ENCODE measurements around the gene THOC6. TPM values are rescaled to one million over a fixed set of nuclear protein-coding genes. Genes with fewer than 3 reads are reported as not detected.

The THOC6 gene
- total RNA-seq, 1 experiment from 2014 or later, result 68.2 TPM

- peaks cover 72% of the 10 kb centered on the region for H3K27me3 Mint-ChIP-seq (ENCODE audit: low read depth)
Measured at GRCh38 chr16:3047387-3047720, 23.5 kb downstream of the THOC6 start.

More at GRCh38 chr16:3047387-3047720, 23.5 kb downstream of the THOC6 start:
- Mint-ChIP-seq H3K27ac (no peak overlapping the region), H3K4me3 (peak overlapping the region; percentile 79 to 90), H3K36me3 (ENCODE audit: insufficient read depth in 1 of 3, low read depth in 3 of 3) (peaks cover 9 to 29% (median 26%) of the 10 kb centered on the region in 3 experiments), H3K9me3 (peaks cover 0 to 3% of the 10 kb centered on the region in 2 experiments; a peak in 2 of 5 replicates), H3K4me1 (peaks cover 8 to 17% of the 10 kb centered on the region in 2 experiments)
- H3K4me1 ChIP-seq (ENCODE audit: insufficient read depth, low read length), result no peaks in the 10 kb centered on the region
- H4K8ac ChIP-seq (replicated peaks; ENCODE audit: insufficient read length, low read depth, low read length), result no peak overlapping the region
- H3K79me2 ChIP-seq (ENCODE audit: insufficient read depth, low read length), result no peaks in the 10 kb centered on the region
- no peak overlapping the region for H3K27ac ChIP-seq (ENCODE audit: insufficient read length, low read depth, low read length)
- H3K9ac ChIP-seq (ENCODE audit: extremely low read depth, insufficient read length, low read length), result no peak overlapping the region
- H2AFZ ChIP-seq (ENCODE audit: low read length), result no peak overlapping the region
- no peak overlapping the region for H4K91ac ChIP-seq (ENCODE audit: insufficient read length, low read depth, low read length)
- H3K56ac ChIP-seq (ENCODE audit: insufficient read length, low read depth, low read length), result no peak overlapping the region
- no peak overlapping the region for H3K23ac ChIP-seq (ENCODE audit: insufficient read length, low read depth, low read length)
- no peak overlapping the region for H3K14ac ChIP-seq (ENCODE audit: insufficient read depth, low read length)
- no peak overlapping the region for H3K4ac ChIP-seq (ENCODE audit: low read depth, low read length)
- H2BK20ac ChIP-seq (ENCODE audit: low read depth, low read length, poor library complexity, severe bottlenecking), result no peak overlapping the region
- no peak overlapping the region for H3T11ph ChIP-seq (ENCODE audit: low read length)
- H3K23me2 ChIP-seq (ENCODE audit: insufficient read length, low read depth, low read length, poor library complexity, severe bottlenecking), result peaks cover 20% of the 10 kb centered on the region
- H2BK120ac ChIP-seq (ENCODE audit: low read depth, low read length, poor library complexity, severe bottlenecking), result no peak overlapping the region
- peak overlapping the region; percentile 87 for H3K4me2 ChIP-seq (ENCODE audit: insufficient read depth, insufficient read length, low read length)
- no peak overlapping the region for H2AK5ac ChIP-seq (ENCODE audit: insufficient read length, low read length)
- no peaks in the 10 kb centered on the region for H3K79me1 ChIP-seq (ENCODE audit: insufficient read depth, low read depth, low read length, poor library complexity, severe bottlenecking)
- no peaks in the 10 kb centered on the region for H3K9me3 ChIP-seq (ENCODE audit: control insufficient read depth, low read depth, low read length)
- WGBS (ENCODE audit: extremely low coverage, insufficient read length, low lambda C conversion rate), result no CpG with 5 or more reads among the region's 13 CpGs
- no peak overlapping the region for H2BK15ac ChIP-seq (ENCODE audit: low read depth, low read length)
- no peak overlapping the region for H2BK5ac ChIP-seq (ENCODE audit: insufficient read length, low read length)
- H3K18ac ChIP-seq (ENCODE audit: insufficient read length, low read depth, low read length), result no peak overlapping the region
- TF ChIP-seq CTCF (conservative IDR thresholded peaks at IDR 0.05), result no peak
- H4K5ac ChIP-seq (ENCODE audit: insufficient read length, low read depth, low read length), result no peak overlapping the region
- DNase-seq, result no peak
- H3K27me3 ChIP-seq (ENCODE audit: insufficient read depth, low read length), result no peaks in the 10 kb centered on the region
- H2BK12ac ChIP-seq (ENCODE audit: insufficient read length, low read depth, low read length), result no peak overlapping the region
- H4K20me1 ChIP-seq (ENCODE audit: control insufficient read depth, insufficient read depth, insufficient read length), result no peaks in the 10 kb centered on the region

All from H9 (cell line).